ENCODE results near the gene PPP2R3C. TPM values are rescaled to one million over a fixed set of nuclear protein-coding genes. Genes with fewer than 3 reads are reported as not detected.
"Not testable (repeated sequence)": the region's sequence is repeated elsewhere in the genome, so short reads cannot be mapped to it uniquely, and the experiment has no call there.

The PPP2R3C gene
- total RNA-seq, 1 experiment from 2014 or later = 25.7 TPM

DNA sequence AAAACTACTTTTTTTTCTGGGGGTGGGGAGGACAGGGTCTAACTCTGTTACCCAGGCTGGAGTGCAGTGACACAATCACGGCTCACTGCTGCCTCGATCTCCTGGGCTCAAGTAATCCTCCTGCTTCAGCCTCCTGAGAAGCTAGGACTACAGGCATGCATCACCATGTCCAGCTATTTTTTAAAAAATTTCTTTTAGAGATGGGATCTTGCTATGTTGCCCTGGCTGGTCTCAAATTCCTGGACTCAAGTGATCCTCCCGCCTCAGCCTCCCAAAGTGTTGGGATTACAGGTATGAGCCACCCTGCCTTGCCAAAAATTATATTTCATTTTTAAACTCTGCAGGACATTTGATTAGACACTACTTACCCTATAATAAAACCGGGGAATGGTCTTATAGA, 5.5 kb downstream of the PPP2R3C start:
- no peaks in the 10 kb centered on the region for H3K27me3 ChIP-seq (replicated peaks)
- H3K27ac ChIP-seq = no peak overlapping the region
- no peak for DNase-seq (ENCODE audit: low read depth in 1 of 2, low spot score in 2 of 2)
- H3K4me1 ChIP-seq (replicated peaks) = peaks cover 5% of the 10 kb centered on the region; the same call in 1 of the 2 replicates
- no peaks in the 10 kb centered on the region for H3K9me3 ChIP-seq (replicated peaks)
- H3K36me3 ChIP-seq = peaks cover 50% of the 10 kb centered on the region
- no peak overlapping the region for H3K4me3 ChIP-seq

DNA sequence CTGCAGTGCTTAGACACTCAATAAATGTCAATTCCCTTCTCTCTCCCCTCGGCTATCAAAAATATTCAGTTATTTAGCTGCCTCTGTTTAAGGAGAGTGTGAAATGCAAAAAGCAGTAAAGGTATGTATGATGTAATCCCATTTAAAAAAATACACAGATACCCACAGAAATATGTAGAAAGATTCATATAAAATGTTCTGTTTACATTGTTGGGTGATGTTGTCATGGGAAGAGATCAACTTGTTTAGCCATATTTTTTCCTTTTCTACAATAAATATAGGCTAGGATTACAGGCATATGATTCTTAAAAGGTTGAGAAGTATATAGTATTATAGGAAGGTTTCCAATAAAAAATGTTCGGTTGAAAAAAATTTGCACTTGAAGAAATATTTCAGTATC, 7.8 kb downstream of the PPP2R3C start:
- no peak for DNase-seq (ENCODE audit: low read depth in 1 of 2, low spot score in 2 of 2)
- H3K4me1 ChIP-seq (replicated peaks) = no peaks in the 10 kb centered on the region
- H3K9me3 ChIP-seq (replicated peaks) = no peaks in the 10 kb centered on the region
- H3K27ac ChIP-seq = no peak overlapping the region
- H3K4me3 ChIP-seq = no peak overlapping the region
- H3K27me3 ChIP-seq (replicated peaks) = no peaks in the 10 kb centered on the region
- peaks cover 59% of the 10 kb centered on the region for H3K36me3 ChIP-seq

DNA sequence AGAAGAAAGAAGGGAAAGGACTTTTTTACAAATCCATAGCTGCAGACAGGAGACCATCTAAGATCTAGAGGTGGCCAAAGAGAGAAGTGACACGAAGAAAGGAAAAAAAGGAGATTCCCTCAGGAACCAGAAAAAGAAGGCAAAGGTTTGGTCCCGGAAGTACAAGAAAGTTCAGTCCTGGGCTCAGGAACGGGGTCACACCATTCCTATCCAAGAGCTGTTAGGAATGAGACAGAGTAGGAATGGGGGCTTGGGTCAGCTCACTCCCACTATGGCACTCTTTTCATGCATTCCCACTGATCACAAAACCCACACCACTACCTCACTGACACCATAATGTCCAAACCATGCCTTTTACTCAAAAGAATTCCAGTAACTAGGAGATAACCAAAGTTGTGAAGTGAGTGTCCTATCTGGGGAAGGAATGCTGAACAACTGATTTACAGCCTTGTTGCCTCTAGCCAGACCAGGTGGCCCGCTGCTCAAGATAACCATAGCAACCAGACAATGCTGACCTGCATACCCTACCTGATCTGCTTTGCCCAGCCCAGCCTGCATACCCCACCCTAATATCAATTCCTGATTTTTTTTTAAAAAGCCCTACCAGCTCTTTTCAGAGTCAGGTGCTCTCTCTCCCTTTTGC, 8.4 kb downstream of the PPP2R3C start:
- Histone ChIP-seq H3K4me3 (no peak overlapping the region), H3K27ac (no peak overlapping the region)

GRCh38 chr14:35112641-35113040, 9.1 kb downstream of the PPP2R3C start:
- Histone ChIP-seq H3K27me3 (replicated peaks) (no peaks in the 10 kb centered on the region), H3K36me3 (peaks cover 64% of the 10 kb centered on the region), H3K27ac (no peak overlapping the region), H3K9me3 (replicated peaks) (no peaks in the 10 kb centered on the region), H3K4me3 (no peak overlapping the region), H3K4me1 (replicated peaks) (no peaks in the 10 kb centered on the region)
- no peak for DNase-seq (ENCODE audit: low read depth in 1 of 2, low spot score in 2 of 2)

More for the DNA sequence above, 8.4 kb downstream of the PPP2R3C start:
- DNase-seq (ENCODE audit: low read depth in 1 of 2, low spot score in 2 of 2) = no peak
- Histone ChIP-seq H3K27me3 (replicated peaks) (no peaks in the 10 kb centered on the region), H3K4me1 (replicated peaks) (no peaks in the 10 kb centered on the region), H3K9me3 (replicated peaks) (no peaks in the 10 kb centered on the region), H3K36me3 (peaks cover 60% of the 10 kb centered on the region)

DNA sequence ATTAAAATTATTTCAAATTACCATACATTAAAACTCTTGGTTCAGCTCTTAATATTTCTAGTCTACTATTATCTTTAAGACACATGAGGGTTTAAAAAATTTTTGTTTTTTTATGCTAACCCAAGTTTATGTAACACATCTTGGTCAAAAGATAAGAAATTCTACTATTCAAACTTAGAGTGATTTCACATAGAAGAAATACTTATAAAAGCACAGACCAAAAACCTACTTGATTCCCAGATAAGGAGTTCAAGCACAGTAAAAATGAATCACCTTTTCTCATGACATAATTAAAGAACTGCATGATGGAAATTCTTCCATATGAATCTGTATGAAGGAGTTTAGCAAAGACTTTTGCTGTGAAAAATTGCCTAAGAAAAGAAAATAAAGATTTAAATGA, 13.9 kb downstream of the PPP2R3C start:
- no peaks in the 10 kb centered on the region for H3K9me3 ChIP-seq (replicated peaks)
- H3K36me3 ChIP-seq = peaks cover 49% of the 10 kb centered on the region
- H3K4me1 ChIP-seq (replicated peaks) = no peaks in the 10 kb centered on the region
- DNase-seq (ENCODE audit: low read depth in 1 of 2, low spot score in 2 of 2) = no peak
- no peak overlapping the region for H3K4me3 ChIP-seq
- H3K27me3 ChIP-seq (replicated peaks) = no peaks in the 10 kb centered on the region
- H3K27ac ChIP-seq = no peak overlapping the region

DNA sequence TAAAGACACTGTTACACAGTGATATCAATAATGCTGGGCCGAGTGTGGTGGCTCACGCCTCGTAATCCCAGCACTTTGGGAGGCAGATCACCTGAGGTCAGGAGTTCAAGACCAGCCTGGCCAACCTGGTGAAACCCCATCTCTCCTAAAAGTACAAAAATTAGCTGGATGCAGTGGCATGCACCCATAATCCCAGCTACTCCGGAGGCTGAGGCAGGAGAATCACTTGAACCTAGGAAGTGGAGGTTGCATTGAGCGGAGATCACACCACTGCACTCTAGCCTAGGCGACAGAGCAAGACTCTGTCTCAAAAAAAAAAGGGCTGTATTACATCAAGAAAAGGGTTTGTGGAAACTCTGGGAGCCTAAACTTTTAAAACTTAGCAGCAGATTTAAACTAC, 27.1 kb downstream of the PPP2R3C start:
- not testable (repeated sequence) for DNase-seq (ENCODE audit: low read depth in 1 of 2, low spot score in 2 of 2); H3K4me3 ChIP-seq; H3K27me3 ChIP-seq (replicated peaks); H3K4me1 ChIP-seq (replicated peaks); H3K9me3 ChIP-seq (replicated peaks); H3K27ac ChIP-seq
- H3K36me3 ChIP-seq = peaks cover 39% of the 10 kb centered on the region

GRCh38 chr14:35088514-35088913, 33.3 kb downstream of the PPP2R3C start:
- Histone ChIP-seq H3K4me1 (replicated peaks) (no peaks in the 10 kb centered on the region), H3K36me3 (peaks cover 42% of the 10 kb centered on the region), H3K27ac (no peak overlapping the region), H3K27me3 (replicated peaks) (no peaks in the 10 kb centered on the region), H3K4me3 (no peak overlapping the region), H3K9me3 (replicated peaks) (no peaks in the 10 kb centered on the region)
- no peak for DNase-seq (ENCODE audit: low read depth in 1 of 2, low spot score in 2 of 2)

GRCh38 chr14:35085441-35085840, 36.3 kb downstream of the PPP2R3C start:
- H3K36me3 ChIP-seq = peaks cover 43% of the 10 kb centered on the region
- no peak overlapping the region for H3K27ac ChIP-seq
- DNase-seq (ENCODE audit: low read depth in 1 of 2, low spot score in 2 of 2) = no peak
- H3K4me3 ChIP-seq = no peak overlapping the region
- no peaks in the 10 kb centered on the region; the same call in 1 of the 2 replicates for H3K9me3 ChIP-seq (replicated peaks)
- no peaks in the 10 kb centered on the region for H3K27me3 ChIP-seq (replicated peaks)
- no peaks in the 10 kb centered on the region for H3K4me1 ChIP-seq (replicated peaks)

- H3K4me3 ChIP-seq = no peak overlapping the region
Measured at GRCh38 chr14:35083530-35084150, 38.1 kb downstream of the PPP2R3C start.

DNA sequence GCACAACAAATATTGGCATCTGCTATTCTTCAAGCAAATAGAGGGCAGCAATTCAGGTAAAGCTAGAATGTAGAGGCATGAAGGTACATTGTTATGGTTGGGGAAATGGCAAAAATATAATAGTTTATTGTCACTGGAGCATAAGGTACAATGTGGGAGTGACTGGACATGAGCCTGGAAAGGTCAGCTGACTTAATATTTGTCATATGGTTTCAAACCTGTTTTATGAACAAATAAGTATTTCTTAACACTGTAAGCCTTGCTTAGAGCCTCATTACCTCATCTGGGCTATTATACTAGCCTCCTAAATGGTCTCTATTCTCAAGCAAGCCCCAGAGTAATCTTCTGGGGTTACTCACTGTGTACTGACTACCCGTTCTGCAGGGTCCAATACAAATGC, 42.0 kb downstream of the PPP2R3C start:
- Histone ChIP-seq H3K27ac (no peak overlapping the region), H3K9me3 (replicated peaks) (no peaks in the 10 kb centered on the region; the same call in 1 of the 2 replicates), H3K36me3 (peaks cover 23% of the 10 kb centered on the region; the same call in 1 of the 2 replicates), H3K4me1 (replicated peaks) (no peaks in the 10 kb centered on the region), H3K27me3 (replicated peaks) (no peaks in the 10 kb centered on the region), H3K4me3 (no peak overlapping the region)
- DNase-seq (ENCODE audit: low read depth in 1 of 2, low spot score in 2 of 2) = no peak

More at GRCh38 chr14:35083530-35084150, 38.1 kb downstream of the PPP2R3C start:
- Histone ChIP-seq H3K36me3 (peaks cover 48% of the 10 kb centered on the region), H3K4me1 (replicated peaks) (no peaks in the 10 kb centered on the region), H3K27ac (no peak overlapping the region), H3K9me3 (replicated peaks) (no peaks in the 10 kb centered on the region; the same call in 1 of the 2 replicates), H3K27me3 (replicated peaks) (no peaks in the 10 kb centered on the region)
- DNase-seq (ENCODE audit: low read depth in 1 of 2, low spot score in 2 of 2) = no peak

DNA sequence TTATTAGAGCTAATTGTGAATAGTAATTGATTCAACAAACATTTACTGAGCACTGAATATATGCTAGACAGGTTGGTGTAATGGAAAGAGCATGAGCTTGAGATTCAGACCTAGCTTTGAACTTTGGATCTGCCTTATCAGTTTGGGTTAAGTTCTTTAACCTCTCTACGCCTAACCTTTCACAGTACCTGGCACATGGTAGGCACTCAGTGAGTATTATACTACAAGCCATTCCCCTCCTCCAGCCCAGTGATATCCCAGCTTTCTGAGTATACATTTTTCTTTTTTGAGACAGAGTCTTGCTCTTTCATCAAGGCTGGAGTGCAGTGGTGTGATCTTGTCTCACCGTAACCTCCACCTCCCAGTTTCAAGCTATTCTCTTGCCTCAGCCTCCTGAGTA, 43.7 kb downstream of the PPP2R3C start:
- H3K4me3 ChIP-seq = no peak overlapping the region
- no peak for DNase-seq (ENCODE audit: low read depth in 1 of 2, low spot score in 2 of 2)
- no peak overlapping the region for H3K27ac ChIP-seq
- H3K36me3 ChIP-seq = peaks cover 18% of the 10 kb centered on the region; the same call in 1 of the 2 replicates
- H3K9me3 ChIP-seq (replicated peaks) = no peaks in the 10 kb centered on the region; the same call in 1 of the 2 replicates
- no peaks in the 10 kb centered on the region for H3K27me3 ChIP-seq (replicated peaks)
- no peaks in the 10 kb centered on the region for H3K4me1 ChIP-seq (replicated peaks)

DNA sequence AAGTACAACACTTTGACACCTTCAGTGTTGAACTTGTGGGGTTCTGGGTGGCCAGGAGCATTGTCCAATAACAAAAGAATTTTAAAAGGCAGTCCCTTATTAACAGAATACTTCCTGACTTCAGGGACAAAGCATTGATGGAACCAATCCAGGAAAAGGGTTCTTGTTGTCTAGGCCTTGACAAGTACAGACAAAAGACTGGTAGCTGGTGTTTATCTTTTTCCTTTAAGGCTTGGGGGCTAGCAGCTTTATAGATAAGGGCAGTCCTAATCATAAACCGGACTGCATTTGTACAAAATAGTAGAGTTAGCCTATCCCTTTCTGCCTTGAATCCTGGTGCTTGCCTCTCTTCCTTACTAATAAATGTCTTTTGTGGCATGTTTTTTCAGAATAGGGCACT, 48.3 kb downstream of the PPP2R3C start:
- Histone ChIP-seq H3K27ac (no peak overlapping the region), H3K4me3 (no peak overlapping the region), H3K36me3 (peaks cover under 1% of the 10 kb centered on the region; the same call in 1 of the 2 replicates), H3K27me3 (replicated peaks) (no peaks in the 10 kb centered on the region), H3K9me3 (replicated peaks) (no peaks in the 10 kb centered on the region), H3K4me1 (replicated peaks) (no peaks in the 10 kb centered on the region)
- DNase-seq (ENCODE audit: low read depth in 1 of 2, low spot score in 2 of 2) = no peak

- DNase-seq (ENCODE audit: low read depth in 1 of 2, low spot score in 2 of 2) = no peak
- Histone ChIP-seq H3K27ac (no peak overlapping the region), H3K9me3 (replicated peaks) (no peaks in the 10 kb centered on the region)
Measured at GRCh38 chr14:35072226-35072625, 49.6 kb downstream of the PPP2R3C start.

DNA sequence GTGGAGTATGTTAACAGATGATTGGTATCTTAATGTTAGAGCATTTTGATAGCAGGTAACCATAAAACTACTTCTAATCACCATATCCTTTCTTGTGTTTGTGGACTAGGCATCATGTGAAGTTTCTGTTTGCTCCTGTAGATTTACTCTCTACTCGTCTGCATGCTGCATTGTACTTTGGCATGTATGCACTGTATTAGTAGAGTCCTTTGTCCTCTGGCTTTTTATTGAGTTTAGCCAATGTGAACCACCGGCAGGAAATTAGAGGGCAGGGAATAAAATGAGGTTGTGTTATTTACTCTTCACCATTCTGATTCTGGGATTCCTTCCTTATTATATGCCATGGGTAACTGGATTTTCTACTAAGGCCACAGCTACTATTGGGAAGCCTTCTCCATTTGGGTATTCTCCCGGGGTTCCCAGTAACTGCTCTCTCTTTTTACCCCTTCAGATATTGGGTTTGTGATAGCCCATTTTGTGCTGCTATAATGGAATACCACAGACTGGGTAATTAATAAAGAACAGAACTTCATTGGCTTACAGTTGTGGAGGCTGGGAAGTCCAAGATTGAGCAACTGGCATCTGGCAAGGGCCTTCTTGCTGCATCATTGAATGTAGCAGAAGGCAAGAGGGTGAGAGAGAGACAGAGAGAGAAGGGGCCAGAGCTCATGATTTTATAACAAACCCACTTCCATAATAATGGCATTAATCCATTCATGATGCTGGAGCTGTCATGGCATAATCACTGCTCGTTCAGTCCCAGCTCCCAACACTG, 53.4 kb downstream of the PPP2R3C start:
- Histone ChIP-seq H3K4me3 (no peak overlapping the region), H3K36me3 (0 out of 2 replicates have a peak, but pooled peaks cover 2% of the 10 kb centered on the region), H3K9me3 (replicated peaks) (no peaks in the 10 kb centered on the region), H3K4me1 (replicated peaks) (no peaks in the 10 kb centered on the region), H3K27me3 (replicated peaks) (no peaks in the 10 kb centered on the region), H3K27ac (no peak overlapping the region)
- no peak for DNase-seq (ENCODE audit: low read depth in 1 of 2, low spot score in 2 of 2)

More at GRCh38 chr14:35072226-35072625, 49.6 kb downstream of the PPP2R3C start:
- Histone ChIP-seq H3K36me3 (0 out of 2 replicates have a peak, but pooled peaks cover under 1% of the 10 kb centered on the region), H3K27me3 (replicated peaks) (no peaks in the 10 kb centered on the region), H3K4me3 (no peak overlapping the region), H3K4me1 (replicated peaks) (no peaks in the 10 kb centered on the region)

Data from SJSA1 (cell line).